Dermis blood vessel endothelial cell (primary cell): ENCODE results near the gene ELAVL2. TPM values are rescaled to one million over a fixed set of nuclear protein-coding genes. Genes with fewer than 3 reads are reported as not detected.
A peak's percentile ranks its signal among the peaks of the same experiment; 100 is the strongest.

Source experiments
- DNase-seq: peaks from one replicate; pipeline ENCODE4 v3.0.0; 2010
- total RNA-seq: library from RNA; depleted of rRNA; stranded (reverse); fragments of >200 nt; gene quantifications from 2 replicates; pipeline ENCODE4 v1.2.3, GENCODE V29; 2014

The ELAVL2 gene
- total RNA-seq, 1 donor from 2014 or later = 0.68 TPM

DNA sequence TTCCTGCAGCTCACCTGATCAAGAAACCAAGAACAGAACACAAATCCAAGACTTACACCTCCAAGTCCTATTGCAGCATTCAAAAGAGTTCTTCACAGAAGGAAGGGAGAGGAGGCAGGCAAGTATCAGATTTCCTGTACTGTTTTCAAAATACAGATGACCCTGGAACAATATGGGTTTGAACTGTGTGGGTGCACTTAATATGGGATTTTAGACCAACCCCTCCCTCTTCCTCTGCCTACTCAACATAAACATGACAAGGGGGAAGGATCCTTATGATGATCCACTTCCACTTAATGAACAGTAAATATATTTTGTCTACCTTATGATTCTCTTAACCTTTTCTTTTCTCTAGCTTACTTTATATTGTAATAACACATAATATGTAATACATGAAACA is 104.6 kb downstream of the ELAVL2 start:
- DNase-seq = no peak

DNA sequence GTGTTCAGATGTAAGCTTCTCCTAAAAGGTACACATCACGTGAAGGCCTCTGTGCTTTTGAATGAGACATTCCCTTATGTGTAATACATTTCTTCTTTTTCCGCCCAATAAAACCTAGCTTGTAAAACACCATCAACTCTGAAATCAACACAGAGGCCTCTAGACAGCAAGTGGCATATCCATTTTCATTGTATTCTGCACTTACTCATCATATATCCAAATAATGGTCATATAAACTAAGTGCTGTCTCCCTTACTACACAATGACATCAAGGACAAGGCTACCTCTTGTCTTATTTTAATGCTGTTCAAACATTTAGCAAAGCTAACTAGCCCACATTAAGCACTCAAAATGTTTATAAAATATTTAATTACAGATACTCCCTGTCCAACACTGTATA is 108.5 kb downstream of the ELAVL2 start:
- DNase-seq = no peak

DNA sequence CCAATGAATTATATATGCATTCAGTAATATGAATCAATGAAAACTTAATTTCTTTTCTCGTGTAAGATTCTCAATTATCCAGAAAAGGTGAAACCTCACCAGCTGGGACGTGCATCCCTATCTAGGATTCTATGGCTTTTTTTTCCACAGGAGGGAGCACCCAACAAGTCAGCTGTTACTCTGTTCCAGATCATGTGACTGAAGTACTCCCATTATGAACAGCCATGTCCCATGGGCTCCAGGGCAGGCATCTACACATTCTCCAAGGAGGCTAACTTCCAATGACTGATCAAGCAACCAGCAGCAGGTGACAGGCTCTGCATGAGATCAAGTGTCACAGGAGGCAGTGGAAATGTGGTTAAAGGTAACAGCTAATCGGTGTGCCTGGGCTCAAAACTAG is 118.8 kb downstream of the ELAVL2 start:
- DNase-seq = no peak

DNA sequence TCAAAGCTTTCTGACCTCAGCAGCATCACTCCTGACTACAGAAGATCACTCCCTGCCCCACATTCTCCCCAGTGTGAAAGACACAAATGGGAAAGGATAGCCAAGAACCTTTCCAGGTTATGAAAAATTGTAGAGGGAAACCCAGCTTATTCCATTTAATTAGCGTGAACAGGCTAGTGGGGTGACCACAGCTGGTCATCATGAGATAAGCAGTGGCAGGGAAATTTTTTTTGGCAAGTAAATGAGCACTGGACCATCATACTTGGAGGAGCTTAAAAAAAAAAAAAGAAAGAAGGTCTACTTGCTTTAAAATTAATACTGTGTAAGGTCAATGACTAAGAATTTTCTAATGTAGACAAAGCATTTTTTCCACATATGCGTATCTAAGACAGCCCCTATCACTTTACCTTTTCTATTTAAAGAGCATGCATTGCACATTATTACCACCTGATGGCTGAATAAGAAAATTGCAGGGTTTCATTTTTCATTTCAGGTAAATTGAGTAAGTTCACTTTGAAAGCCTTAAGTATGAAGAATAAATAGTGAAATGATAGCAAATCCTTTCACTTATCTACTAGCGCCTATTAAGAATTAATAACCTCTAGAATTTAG is 123.6 kb downstream of the ELAVL2 start:
- no peak for DNase-seq

DNA sequence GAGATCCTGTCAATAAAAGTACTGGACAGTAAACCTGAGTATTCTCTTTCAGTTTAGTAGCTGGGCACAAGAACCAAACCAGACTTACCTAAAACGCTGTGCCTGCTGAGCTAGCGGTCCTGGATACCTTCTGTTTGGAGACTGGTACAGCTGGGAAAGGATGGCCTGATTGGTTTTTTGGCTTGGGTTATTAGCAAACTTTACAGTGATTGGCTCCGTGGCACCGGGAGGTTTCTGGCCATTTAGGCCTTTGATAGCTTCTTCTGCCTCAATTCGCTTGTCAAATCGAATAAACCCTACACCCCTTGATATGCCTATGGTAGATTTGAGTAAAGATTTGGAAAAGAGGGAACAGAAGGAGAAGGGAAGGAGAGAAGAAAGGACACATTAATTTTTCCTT is 124.7 kb downstream of the ELAVL2 start:
- DNase-seq = no peak

DNA sequence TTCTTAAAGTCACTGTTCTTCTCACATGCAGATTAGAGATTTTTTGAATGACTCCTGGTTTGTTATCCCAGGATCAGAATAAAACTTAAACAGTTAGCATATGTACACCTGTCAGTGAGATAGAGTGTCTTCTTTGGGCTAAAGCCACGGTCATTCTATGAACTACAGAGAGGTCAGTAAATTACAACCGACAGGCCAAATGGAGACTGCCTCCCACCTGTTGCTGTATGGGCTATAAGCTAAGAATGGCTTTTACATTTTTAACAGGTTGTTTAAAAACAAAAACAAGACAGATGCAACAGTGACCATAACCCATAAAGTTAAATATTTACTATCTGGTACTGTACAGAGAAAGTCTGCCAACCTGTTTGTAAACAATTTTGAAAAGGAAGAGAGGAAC is 125.7 kb downstream of the ELAVL2 start:
- no peak for DNase-seq

DNA sequence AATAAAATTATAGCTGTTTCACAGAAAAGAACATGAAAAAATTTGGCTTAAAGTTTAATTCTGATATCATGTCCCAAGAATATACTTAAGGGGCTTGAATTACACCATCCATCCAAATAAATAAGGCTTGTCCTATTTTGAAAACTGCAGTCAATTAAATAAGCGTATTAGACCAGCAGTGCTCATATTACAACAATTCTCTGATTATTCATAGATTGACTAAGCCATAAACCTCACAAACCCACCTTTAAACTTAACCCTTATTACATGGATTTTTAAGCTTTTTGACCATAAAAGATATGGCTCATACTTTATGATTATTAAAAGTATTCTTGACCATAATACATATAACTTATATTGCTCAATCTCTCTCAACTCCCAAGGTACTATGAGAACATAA is 127.9 kb downstream of the ELAVL2 start:
- no peak for DNase-seq

DNA sequence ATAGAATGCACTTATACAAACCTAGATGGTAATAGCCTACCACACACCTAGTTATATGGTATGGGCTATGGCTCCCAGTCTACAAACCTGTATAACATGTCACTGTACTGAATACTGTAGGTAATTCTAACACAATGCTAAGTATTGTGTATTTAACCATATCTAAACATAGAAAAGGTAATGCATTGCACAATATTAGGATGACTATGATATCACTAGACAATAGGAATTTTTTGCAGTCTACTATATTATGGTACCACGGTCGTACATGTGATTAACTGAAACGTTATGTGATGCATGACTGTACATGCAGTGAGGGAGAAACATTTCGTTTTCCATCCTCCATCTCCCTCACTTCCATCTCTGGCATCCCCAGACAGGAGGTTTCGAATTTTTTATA is 130.5 kb downstream of the ELAVL2 start:
- DNase-seq = no peak

DNA sequence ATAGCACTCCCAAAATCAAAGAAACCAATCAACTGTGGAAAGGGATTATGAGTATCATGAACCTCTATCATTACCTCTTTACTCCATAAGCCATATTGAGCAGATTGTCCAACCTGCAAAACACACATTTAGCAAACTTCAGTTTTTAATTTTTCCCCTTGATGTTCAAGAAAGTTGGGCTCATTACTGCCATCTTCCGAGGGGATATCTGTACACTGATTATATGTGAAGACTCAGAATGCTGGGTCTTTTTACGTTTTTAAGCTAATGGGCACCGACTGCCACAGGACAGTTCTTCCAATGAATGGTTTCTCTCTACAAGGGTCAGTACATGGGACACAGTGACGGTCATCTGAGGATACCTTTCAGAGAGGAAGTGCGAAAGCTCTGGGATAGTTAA is 132.7 kb downstream of the ELAVL2 start:
- DNase-seq = no peak

DNA sequence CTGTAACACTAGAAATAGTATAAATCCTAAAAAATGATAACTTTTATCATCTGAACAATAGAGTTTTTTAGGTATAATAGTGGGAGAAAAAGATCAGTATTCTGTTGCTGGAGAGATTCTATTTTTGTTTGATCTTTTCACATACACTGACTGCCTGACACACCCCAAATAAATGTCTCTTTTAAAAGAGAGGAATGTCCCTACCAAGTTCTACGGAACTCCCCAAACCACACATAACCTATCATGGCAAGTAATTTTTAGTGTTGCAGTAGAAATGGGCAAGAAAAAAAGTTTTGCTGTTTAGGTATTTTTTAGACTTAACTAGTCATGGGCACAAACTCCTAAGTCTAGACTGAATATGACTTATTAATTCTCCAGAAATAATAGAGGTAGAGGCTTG is 139.1 kb downstream of the ELAVL2 start:
- no peak for DNase-seq

DNA sequence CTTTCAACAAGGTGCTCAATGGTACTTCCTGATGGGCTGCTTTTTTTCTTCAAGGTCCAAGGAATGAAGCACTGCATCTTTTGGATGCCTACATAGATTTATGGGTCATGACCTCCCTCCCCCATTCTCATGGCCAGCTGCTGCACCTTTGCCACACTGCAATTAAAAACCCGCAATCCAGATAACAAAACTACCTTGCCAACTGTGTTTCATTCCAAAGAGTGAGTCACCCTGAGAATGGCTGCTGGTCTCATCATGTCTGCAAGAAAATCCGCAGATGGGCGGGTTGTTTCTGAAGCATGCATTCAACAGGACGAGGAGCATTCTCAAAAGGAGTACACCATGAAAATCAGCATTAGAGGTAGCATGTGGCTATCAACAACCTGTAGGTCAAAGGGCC is 139.8 kb downstream of the ELAVL2 start:
- DNase-seq = no peak

DNA sequence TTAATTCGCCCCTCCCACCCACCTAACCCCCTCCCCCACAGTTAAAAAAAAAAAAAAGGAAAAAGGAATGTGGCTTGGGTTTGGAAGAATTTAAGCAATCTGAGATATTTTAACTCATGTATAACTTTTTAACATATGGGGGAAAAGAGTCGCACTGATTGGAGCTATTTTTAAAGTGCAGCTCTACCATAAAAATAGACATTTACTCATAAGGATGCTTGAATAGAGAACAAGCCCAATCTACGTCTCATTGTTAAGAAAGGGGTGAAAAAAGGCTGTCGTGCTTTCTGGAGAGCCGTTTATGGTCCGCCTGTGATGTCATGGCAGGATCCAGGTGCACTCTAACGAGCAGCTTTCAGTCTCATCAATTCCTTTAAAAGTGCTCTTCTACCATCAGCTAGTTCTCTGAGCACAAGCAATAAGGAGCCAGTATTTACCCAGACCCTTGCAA is 142.4 kb downstream of the ELAVL2 start:
- no peak for DNase-seq

DNA sequence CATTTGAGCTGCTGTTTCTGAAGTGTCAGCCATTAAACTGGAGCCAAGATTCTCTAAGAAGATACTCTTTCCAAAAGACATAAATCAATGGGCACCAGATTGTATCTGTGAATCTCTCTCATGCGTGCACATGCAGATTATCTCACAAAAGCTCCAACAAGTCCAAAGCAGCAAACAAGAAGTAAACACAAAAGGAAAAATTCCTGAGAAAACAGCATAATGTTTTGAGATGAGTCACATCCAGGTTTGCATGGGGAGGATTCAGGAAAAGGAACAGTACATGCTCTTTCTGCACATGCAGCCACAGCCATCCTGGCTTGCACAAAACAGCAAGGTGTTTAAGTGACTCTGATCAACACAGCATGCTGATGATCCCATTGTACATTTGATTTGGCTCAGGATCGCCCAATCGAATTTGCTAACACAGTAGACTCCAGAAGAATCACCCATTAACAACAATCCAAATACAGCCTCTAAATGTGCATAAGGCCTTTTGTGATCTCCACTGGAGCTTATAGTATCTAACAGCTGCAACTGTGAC is 143.1 kb downstream of the ELAVL2 start:
- DNase-seq = peak; percentile 19

DNA sequence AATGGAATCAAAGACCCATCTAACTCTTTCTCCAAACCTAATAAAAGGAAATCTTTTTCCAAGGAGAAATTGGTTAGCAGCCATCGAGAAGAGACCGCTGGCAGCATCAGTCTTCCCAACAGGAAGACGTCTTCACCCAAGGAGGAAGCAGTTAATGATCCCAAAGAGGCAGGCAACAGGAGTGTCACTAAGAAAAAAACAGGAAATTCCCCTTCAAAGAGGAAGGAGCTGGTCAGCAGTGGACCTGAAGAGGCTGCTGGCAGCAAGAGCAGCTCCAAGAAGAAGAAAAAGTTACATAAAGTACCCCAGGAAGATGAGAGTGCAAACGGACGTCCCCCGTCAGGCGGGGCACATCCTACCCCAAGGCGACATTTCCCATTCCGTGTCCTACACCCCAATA is 143.7 kb downstream of the ELAVL2 start:
- DNase-seq = peak; percentile 0

DNA sequence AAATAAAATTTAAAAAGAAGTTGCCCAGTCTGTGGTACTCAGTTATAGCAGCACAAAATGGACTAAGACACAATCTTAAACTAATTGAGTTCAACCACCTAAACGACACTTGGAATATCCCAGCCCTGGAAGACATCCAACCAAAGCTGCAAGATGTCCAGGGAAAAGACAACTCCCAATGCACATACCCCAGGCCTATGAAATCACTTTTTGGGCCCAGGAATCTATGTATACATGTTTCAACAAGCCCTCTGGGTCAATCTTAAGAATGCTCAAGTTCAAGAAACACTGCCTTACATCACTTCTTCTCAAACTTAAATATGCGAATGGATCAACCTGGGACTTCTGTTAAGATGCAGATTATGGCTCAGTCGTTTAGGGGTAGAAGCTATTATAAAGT is 148.6 kb downstream of the ELAVL2 start:
- DNase-seq = no peak

DNA sequence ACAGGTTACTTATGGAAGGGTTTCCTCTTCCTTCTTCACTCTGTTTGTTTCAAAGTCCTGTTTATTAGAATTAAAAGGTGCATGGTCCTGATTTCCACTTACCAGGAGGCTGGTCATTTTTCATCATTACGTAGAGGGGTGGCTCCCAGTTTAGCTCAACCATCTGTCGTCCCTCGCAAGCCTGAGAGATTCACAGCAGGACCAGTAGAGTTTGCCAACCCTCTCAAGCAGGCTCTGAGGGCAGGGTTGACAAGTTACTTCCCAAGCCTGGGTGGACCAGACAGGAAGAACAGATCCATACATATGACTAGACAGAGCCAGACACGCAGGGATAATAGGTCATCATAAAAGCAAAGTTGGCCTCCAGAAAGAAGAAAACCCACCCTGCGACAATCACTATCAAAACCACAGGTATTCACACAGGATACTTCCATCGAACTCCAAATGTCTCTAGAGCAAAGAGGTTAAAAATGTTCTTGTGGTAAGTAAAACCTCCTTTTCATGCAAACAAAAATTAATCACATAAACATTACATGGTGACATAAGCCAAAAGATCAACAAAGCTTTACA is 151.9 kb downstream of the ELAVL2 start:
- DNase-seq = no peak

DNA sequence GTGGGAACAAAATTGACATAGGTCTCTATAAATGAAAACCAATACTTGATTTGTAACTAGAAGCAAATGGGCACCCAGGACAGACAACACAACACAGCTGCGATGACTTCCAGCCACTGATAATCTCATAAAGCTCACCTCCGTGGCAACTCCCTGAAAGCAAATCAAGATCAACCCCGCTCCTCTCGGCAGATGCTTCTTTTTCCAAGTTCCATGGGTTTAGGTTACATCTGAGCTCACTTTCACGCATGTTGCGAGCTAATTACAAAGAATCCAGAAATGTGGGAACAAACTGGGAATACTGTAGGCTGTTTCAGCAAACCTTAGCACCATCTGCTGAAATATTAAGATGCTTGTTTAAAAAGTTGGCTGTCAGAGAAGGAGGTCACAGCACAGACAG is 153.9 kb downstream of the ELAVL2 start:
- no peak for DNase-seq

DNA sequence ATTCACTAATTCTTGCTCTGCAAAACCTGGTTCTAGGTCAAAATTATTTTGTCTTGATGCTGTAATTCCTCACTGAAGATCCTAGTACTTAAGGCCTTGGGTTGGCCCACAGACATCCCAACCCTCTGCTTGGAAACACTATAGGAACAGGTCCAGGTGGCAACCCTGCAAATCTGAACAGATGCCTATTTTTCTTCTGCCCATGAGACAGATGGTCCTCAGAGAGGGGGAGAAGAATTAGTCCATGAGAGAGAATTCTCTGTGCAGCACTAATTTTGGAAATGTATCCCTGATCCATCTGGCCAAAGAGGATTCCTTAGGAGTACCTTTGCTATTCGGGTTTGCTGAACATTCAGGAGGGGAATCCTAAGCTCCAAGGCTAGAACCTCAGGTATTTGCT is 156.3 kb downstream of the ELAVL2 start:
- no peak for DNase-seq

DNA sequence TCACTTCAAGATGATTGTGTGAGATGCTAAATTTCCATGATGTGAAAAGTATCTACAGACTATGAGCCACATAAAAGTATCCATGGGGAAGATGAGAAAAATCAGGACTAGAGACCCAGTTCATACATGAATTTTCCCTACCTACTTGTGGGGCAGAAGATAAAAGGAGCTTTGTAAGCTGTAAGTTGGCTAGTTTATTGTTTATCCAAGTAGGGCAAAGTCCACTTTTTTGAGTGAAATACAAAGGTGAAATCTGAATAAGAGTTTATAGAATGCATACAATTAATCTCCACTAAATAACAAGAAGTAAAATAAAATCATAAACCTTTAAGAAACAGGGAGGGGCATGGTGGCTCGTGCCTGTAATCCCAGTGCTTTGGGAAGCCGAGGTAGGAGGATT is 160.4 kb downstream of the ELAVL2 start:
- DNase-seq = no peak

DNA sequence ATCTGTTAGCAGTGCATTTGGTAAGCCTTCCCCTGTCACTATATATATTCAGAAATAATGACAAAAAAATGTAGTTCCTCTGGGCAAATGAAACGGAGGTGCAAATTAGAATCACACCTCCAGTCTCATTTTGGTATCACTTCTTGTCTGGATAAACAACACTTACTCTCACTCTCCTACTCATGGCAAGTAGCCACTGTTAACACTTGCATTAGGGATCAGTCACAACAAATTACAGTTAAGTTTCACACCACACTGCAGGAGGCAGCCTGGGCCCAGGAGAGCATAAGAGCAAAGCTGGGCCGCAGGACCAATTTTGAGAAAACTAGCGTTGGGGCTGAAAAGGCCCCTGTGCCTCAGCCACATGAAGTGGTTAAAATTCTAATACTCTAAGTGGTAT is 161.0 kb downstream of the ELAVL2 start:
- no peak for DNase-seq

DNA sequence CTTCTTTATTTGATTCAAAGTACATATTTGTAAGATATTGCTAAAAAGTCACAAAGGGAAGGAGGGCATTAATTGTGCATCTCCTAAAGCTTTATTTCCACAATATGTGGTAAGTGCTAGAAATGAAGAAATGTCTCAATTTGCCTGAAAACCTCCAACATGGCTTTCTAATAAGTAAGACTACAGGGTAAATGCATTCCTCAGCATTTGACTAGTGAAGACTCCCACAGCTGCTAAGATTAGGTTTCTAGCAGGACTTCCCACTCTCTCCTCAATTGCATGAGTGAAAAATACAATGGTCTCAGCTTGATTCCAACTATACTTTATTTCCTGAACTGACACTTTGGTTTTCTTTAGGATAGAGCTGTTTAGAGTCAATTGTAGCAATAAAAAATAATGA is 162.1 kb downstream of the ELAVL2 start:
- DNase-seq = no peak

DNA sequence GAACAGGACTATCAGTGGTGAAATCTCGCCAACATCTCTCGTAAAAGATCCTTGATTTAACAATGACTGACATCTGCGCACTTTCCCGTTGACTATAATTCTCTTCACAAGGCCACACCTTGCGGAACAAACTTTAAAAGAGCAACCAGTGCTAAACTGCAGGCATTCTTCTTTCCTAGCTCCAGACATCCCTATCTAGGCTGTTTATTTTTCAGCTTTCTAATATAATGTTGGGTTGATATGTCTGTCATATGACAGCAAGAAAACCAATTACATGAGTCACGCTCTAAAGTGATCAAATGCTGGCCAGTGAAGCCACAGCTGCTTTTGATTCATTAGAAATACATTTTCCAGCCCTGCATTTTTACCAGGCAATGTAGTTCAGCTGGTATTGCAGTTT is 162.5 kb downstream of the ELAVL2 start:
- DNase-seq = no peak

DNA sequence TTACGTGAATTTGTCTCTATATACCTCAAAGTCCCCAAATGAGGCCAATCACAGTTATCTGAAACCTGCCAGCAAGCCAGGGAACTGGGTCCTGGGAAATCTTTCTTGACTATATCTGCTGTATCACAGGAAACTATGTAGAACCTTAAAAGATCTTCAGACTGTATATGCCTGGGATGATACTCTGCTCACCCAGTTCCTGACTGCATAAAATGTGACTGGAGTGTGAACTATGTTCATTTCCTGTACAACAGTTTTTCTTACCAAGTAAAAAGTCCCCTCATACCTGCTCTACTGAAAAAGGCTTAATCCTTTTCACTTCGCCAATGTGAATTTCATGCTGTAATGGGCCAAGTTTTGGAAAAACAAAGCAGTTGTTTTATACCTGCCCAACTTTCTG is 162.9 kb downstream of the ELAVL2 start:
- DNase-seq = no peak

DNA sequence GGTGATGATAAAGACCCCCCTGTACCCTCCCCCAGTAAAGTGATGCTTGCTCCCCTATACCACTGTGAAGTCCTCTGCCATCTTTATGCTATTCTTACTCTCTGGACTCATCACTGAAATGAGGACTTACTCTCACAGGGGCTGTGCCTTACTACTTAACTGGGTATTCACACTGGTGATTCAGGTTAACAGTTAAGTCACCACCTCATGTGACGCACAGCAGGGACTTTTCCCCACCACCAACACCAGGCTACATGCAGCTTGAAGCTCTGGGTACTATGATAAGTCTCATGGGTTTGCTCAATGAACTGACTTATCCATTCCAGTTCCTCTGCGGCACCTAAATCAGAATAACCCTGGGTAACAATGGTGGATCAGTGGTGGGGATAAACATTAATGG is 163.7 kb downstream of the ELAVL2 start:
- DNase-seq = no peak
